CD4-positive, CD25-positive, alpha-beta regulatory T cell (primary cell): ENCODE results near the gene CAPZB. TPM values are rescaled to one million over a fixed set of nuclear protein-coding genes. Genes with fewer than 3 reads are reported as not detected.

ENCODE experiments used
- ATAC-seq, 2 donors: fragments of 150-1000 bp; cut with Tn5 transposase; one replicate each; pipeline ENCODE4 v1.10.0; 2021; ENCODE audit warnings: low read depth in 2 of 2, moderate number of reproducible peaks in 2 of 2, moderate library complexity in 1 of 2
- DNase-seq, 3 donors: peaks; one replicate each; pipeline versions ENCODE4 v3.0.0 to v3.0.0-alpha.2; 2012 to 2022; ENCODE audit warnings: mixed read lengths in 1 of 3
- H3K27ac ChIP-seq: one replicate; pipeline ENCODE4 v1.7.0; 2013; ENCODE audit warnings: mild to moderate bottlenecking, low read length; ENCODE audit not compliant: insufficient read depth, poor library complexity, severe bottlenecking
- H3K27me3 ChIP-seq: one replicate; pipeline ENCODE4 v1.7.0; 2013; ENCODE audit warnings: low read length; ENCODE audit not compliant: control insufficient read depth, insufficient read depth
- H3K36me3 ChIP-seq: one replicate; pipeline ENCODE4 v1.7.0; 2013; ENCODE audit warnings: mild to moderate bottlenecking, low read length, moderate library complexity; ENCODE audit not compliant: control insufficient read depth, insufficient read depth
- H3K4me1 ChIP-seq: 2 replicates; pipeline ENCODE4 v1.7.0; 2013; ENCODE audit warnings: mild to moderate bottlenecking, low read length; ENCODE audit not compliant: insufficient read depth, control insufficient read depth, poor library complexity, severe bottlenecking
- H3K4me3 ChIP-seq: one replicate; pipeline ENCODE4 v1.7.0; 2013; ENCODE audit warnings: low read depth, mild to moderate bottlenecking, low read length, moderate library complexity
- H3K9me3 ChIP-seq, 2 experiments: 1 replicate in 1 of 2; 2 replicates in 1 of 2; pipeline ENCODE4 v1.7.0; 2013; ENCODE audit warnings: low read length in 2 of 2, mild to moderate bottlenecking in 1 of 2, moderate library complexity in 1 of 2; ENCODE audit not compliant: control insufficient read depth in 2 of 2
- H3K27ac Mint-ChIP-seq, 3 donors: one replicate each; pipeline ENCODE4 v1.8.0; 2020 to 2022; ENCODE audit warnings: mild to moderate bottlenecking in 3 of 3, mixed read lengths in 3 of 3, moderate library complexity in 2 of 3
- H3K27me3 Mint-ChIP-seq: one replicate; pipeline ENCODE4 v1.8.0; 2022; ENCODE audit warnings: mild to moderate bottlenecking, mixed read lengths
- H3K36me3 Mint-ChIP-seq: one replicate; pipeline ENCODE4 v1.8.0; 2020; ENCODE audit warnings: mixed read lengths
- H3K4me1 Mint-ChIP-seq, 4 donors: one replicate each; pipeline ENCODE4 v1.8.0; 2020 to 2022; ENCODE audit warnings: mixed read lengths in 4 of 4, mild to moderate bottlenecking in 1 of 4
- H3K4me3 Mint-ChIP-seq, 4 donors: one replicate each; pipeline ENCODE4 v1.8.0; 2020 to 2022; ENCODE audit warnings: mild to moderate bottlenecking in 4 of 4, mixed read lengths in 4 of 4, moderate library complexity in 3 of 4
- H3K9me3 Mint-ChIP-seq, 7 donors: one replicate each; pipeline ENCODE4 v1.8.0; 2020 to 2022; ENCODE audit warnings: mixed read lengths in 7 of 7, mild to moderate bottlenecking in 3 of 7, moderate library complexity in 2 of 7
- polyA plus RNA-seq, 4 donors: library from polyadenylated mRNA; unstranded; fragments of 300-500 nt; fragmentation: Illumina TruSeq; gene quantifications; one replicate each; pipeline ENCODE4 v1.2.3, GENCODE V29; 2021
- total RNA-seq: library from RNA; stranded (reverse); gene quantifications from one replicate; pipeline ENCODE4 v1.2.3, GENCODE V29; 2022

Gene CAPZB
- total and polyA plus RNA-seq, 5 donors from 2014 or later, result 372 to 588 (median 462) TPM

DNA sequence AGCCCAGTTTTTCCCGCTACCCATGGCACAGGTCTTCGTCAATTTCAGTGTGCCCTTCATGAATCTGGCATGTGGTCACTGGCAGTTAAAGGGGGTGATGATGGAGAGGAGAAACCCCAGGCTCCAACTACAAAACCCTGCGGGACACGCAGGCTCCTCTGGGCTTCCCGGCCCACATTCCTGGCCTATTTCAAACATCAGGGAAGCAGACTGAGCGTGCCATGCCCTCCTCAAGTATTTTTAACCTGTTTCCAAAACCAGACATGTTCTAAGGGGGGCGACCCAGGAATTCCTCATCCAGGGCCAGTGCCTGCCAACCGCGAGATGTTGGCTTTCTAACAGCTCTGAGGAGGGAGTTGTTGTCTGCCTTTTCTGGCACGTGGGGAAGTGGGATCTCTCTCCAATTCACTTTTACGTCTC lies 85.1 kb downstream of the CAPZB start:
- peaks cover 3 to 87% (median 31%) of the 10 kb centered on the region in 4 donors for H3K4me1 Mint-ChIP-seq
- peaks cover 24% of the 10 kb centered on the region for H3K4me1 ChIP-seq
- no peak overlapping the region for H3K4me3 ChIP-seq
- no peaks in the 10 kb centered on the region for H3K27me3 Mint-ChIP-seq
- no peak overlapping the region for H3K27ac ChIP-seq
- H3K27ac Mint-ChIP-seq, result peak overlapping the region in 1 of 3 donors; percentile 43
- H3K27me3 ChIP-seq, result no peaks in the 10 kb centered on the region
- peaks cover 17% of the 10 kb centered on the region for H3K36me3 Mint-ChIP-seq
- DNase-seq (no peak), ATAC-seq (no peak)
- H3K4me3 Mint-ChIP-seq, result no peak overlapping the region
- H3K36me3 ChIP-seq, result peaks cover 63% of the 10 kb centered on the region
- no peaks in the 10 kb centered on the region for H3K9me3 ChIP-seq
- no peaks in the 10 kb centered on the region for H3K9me3 Mint-ChIP-seq

DNA sequence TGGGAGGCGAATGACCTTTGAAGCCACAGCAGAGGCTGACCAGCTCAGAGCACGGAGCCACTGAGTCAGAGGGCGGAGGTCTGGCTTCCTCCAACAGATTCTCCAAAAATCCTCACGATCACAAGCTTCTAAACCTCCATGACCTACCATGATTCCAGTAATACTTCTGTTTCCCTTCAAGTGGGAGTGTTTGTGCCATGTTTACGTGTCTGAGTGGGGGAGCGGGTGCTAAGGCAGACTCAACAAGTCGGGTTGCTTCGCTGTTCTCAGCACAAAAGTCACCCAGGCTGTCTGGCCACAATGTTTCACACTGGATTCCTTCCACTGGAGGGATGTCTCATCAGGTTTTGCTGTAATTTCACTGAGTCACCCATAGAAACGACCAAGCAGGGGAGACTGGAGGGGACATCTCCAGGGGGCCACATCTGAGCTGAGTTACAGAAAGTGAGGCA lies 87.0 kb downstream of the CAPZB start:
- Histone ChIP-seq H3K9me3 (no peaks in the 10 kb centered on the region), H3K27ac (no peak overlapping the region), H3K27me3 (no peaks in the 10 kb centered on the region), H3K4me3 (no peak overlapping the region), H3K36me3 (peaks cover 60% of the 10 kb centered on the region), H3K4me1 (peaks cover 35% of the 10 kb centered on the region)
- no peak for DNase-seq
- Mint-ChIP-seq H3K4me3 (peak overlapping the region in 1 of 4 donors; percentile 13), H3K27ac (peak overlapping the region; percentile 52 to 69 (median 69)), H3K27me3 (no peaks in the 10 kb centered on the region), H3K4me1 (peaks cover 3 to 91% (median 36%) of the 10 kb centered on the region in 4 donors), H3K9me3 (no peaks in the 10 kb centered on the region), H3K36me3 (peaks cover 16% of the 10 kb centered on the region)
- no peak for ATAC-seq

DNA sequence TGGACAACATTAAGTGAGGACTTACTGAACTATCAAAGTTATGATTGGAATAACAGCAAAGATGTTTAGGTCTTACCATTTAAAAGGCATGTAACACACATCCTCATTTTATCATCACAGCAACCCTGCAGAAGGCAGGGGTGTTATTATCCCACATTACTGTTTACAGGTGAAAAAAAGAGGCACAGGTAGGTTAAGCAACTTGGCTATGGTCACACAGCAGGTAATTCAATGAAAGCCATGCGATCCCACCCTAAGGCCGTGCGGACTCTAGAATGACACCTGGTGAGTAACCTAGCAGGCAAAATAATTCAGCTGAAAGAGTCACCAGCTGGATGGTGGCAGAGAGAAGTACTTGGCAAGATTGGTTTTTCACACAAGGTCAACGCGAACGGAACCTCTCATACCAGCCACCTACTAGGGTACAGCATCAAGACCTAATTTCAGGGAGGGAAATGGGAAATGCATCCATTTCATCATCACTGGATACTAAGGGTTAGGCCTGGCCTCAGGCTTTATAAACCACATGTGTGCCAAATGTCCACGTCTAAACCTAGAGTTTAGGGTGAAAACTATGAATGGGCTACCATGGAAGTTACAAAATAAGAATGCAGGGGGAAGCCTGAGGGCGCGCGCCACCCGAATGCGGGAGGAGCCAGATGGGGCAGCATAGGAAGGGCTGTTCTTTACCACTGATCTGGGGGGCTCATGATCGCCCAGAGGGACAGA lies 88.0 kb downstream of the CAPZB start:
- no peaks in the 10 kb centered on the region for H3K27me3 Mint-ChIP-seq
- Histone ChIP-seq H3K4me3 (no peak overlapping the region), H3K9me3 (no peaks in the 10 kb centered on the region), H3K27ac (no peak overlapping the region), H3K36me3 (peaks cover 56% of the 10 kb centered on the region), H3K27me3 (no peaks in the 10 kb centered on the region), H3K4me1 (peaks cover 45% of the 10 kb centered on the region)
- H3K36me3 Mint-ChIP-seq, result peaks cover 12% of the 10 kb centered on the region
- no peak overlapping the region for H3K4me3 Mint-ChIP-seq
- ATAC-seq (no peak), DNase-seq (no peak)
- H3K4me1 Mint-ChIP-seq, result peaks cover 3 to 90% (median 39%) of the 10 kb centered on the region in 4 donors
- peak overlapping the region in 2 of 3 donors; percentile 11 to 82 for H3K27ac Mint-ChIP-seq
- H3K9me3 Mint-ChIP-seq, result no peaks in the 10 kb centered on the region

DNA sequence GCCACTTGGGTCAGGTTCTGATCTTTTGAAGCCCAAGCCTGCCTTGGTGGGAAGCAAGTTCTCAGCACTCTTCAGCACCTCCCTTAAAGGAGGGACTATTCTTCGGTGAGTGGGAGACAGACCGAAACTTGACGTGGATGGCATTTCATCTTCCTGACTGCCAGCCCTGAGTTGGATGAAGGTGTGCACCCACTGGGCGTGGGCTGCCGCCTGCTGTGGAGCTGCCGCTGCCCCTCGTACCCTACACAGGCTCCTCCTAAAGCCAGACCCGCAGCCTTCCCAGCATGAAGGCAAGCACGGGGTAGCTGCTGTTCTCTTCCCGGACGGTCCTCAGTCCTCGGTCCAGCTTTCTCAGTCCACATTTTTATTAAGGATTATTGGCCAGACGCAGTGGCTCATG lies 89.1 kb downstream of the CAPZB start:
- Histone ChIP-seq H3K4me1 (peaks cover 50% of the 10 kb centered on the region), H3K27ac (no peak overlapping the region), H3K36me3 (peaks cover 47% of the 10 kb centered on the region), H3K9me3 (no peaks in the 10 kb centered on the region), H3K4me3 (no peak overlapping the region), H3K27me3 (no peaks in the 10 kb centered on the region)
- ATAC-seq (no peak), DNase-seq (no peak)
- Mint-ChIP-seq H3K9me3 (no peaks in the 10 kb centered on the region), H3K4me3 (peak overlapping the region in 1 of 4 donors; percentile 91), H3K27ac (peak overlapping the region in 1 of 3 donors; percentile 25), H3K27me3 (no peaks in the 10 kb centered on the region), H3K4me1 (peaks cover 8 to 90% (median 45%) of the 10 kb centered on the region in 4 donors), H3K36me3 (peaks cover 12% of the 10 kb centered on the region)

GRCh38 chr1:19395678-19396192 lies 89.6 kb downstream of the CAPZB start:
- ATAC-seq (no peak), DNase-seq (no peak)
- Mint-ChIP-seq H3K27me3 (no peaks in the 10 kb centered on the region), H3K4me1 (peaks cover 14 to 90% (median 45%) of the 10 kb centered on the region in 4 donors), H3K36me3 (peaks cover 12% of the 10 kb centered on the region), H3K27ac (peak overlapping the region in 2 of 3 donors; percentile 56 to 79), H3K9me3 (no peaks in the 10 kb centered on the region), H3K4me3 (no peak overlapping the region)
- Histone ChIP-seq H3K27me3 (no peaks in the 10 kb centered on the region), H3K4me1 (peaks cover 55% of the 10 kb centered on the region), H3K27ac (no peak overlapping the region), H3K9me3 (no peaks in the 10 kb centered on the region), H3K36me3 (peaks cover 43% of the 10 kb centered on the region), H3K4me3 (no peak overlapping the region)

DNA sequence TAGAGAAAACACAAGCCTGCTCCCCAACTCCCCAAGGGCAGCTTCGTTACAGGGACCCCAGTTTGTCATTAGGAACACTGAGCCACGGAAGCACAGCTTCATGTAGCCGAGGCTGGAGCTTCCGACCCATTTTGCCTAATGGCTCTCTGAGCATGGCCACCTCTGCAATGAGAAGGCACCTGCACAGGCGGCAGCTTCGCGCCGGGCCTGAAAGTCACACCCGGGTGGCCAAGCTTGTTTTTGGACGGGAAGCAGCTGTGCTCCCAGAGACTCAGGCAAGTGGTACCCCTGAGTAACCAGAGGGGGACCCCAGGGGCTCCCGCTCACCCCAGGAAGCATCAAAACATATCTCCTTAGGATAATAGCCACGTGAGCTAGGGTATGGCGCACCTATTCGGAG lies 92.3 kb downstream of the CAPZB start:
- H3K4me1 ChIP-seq, result peaks cover 60% of the 10 kb centered on the region

GRCh38 chr1:19392221-19392620 lies 93.1 kb downstream of the CAPZB start:
- DNase-seq (no peak), ATAC-seq (no peak)
- Histone ChIP-seq H3K4me1 (peaks cover 60% of the 10 kb centered on the region), H3K27ac (peak overlapping the region; percentile 75), H3K4me3 (peak overlapping the region; percentile 69), H3K27me3 (no peaks in the 10 kb centered on the region), H3K9me3 (no peaks in the 10 kb centered on the region), H3K36me3 (peaks cover 28% of the 10 kb centered on the region)
- H3K4me1 Mint-ChIP-seq, result peaks cover 24 to 93% (median 55%) of the 10 kb centered on the region in 4 donors
- peaks cover 0 to 2% (median 0%) of the 10 kb centered on the region in 7 donors for H3K9me3 Mint-ChIP-seq
- H3K27me3 Mint-ChIP-seq, result no peaks in the 10 kb centered on the region
- H3K4me3 Mint-ChIP-seq, result peak overlapping the region; percentile 85 to 99 (median 88)
- peak overlapping the region; percentile 91 to 96 (median 93) for H3K27ac Mint-ChIP-seq
- H3K36me3 Mint-ChIP-seq, result peaks cover 8% of the 10 kb centered on the region

More for the DNA sequence above, 92.3 kb downstream of the CAPZB start:
- peaks cover 0 to 2% (median 0%) of the 10 kb centered on the region in 7 donors for H3K9me3 Mint-ChIP-seq
- H3K4me3 ChIP-seq, result no peak overlapping the region
- H3K27me3 ChIP-seq, result no peaks in the 10 kb centered on the region
- no peaks in the 10 kb centered on the region for H3K27me3 Mint-ChIP-seq
- DNase-seq, result no peak
- H3K9me3 ChIP-seq, result no peaks in the 10 kb centered on the region
- H3K27ac Mint-ChIP-seq, result peak overlapping the region in 2 of 3 donors; percentile 80 to 93
- H3K36me3 ChIP-seq, result peaks cover 28% of the 10 kb centered on the region
- H3K4me1 Mint-ChIP-seq, result peaks cover 23 to 93% (median 53%) of the 10 kb centered on the region in 4 donors
- peak overlapping the region in 2 of 4 donors; percentile 57 to 71 for H3K4me3 Mint-ChIP-seq
- peaks cover 5% of the 10 kb centered on the region for H3K36me3 Mint-ChIP-seq
- H3K27ac ChIP-seq, result peak overlapping the region; percentile 53
- no peak for ATAC-seq
